Neural cell (in vitro differentiated cells): ENCODE results near the gene GADL1. TPM values are rescaled to one million over a fixed set of nuclear protein-coding genes. Genes with fewer than 3 reads are reported as not detected.

Experiments
- H2AFZ ChIP-seq: fragments of 200-600, 300-800 bp; sonication (generic), shearing (Covaris generic); 2 replicates; pipeline ENCODE4 v1.6.0; 2014; ENCODE audit warnings: low read depth, mild to moderate bottlenecking, antibody characterized with exemption, low read length, moderate library complexity
- H3F3A ChIP-seq: fragments of 200-600 bp; shearing (Covaris generic); 2 replicates; pipeline ENCODE4 v1.6.1; 2016; ENCODE audit warnings: mild to moderate bottlenecking, moderate library complexity, mixed read lengths, antibody characterized with exemption, low read length; ENCODE audit not compliant: insufficient read depth, poor library complexity, severe bottlenecking
- H3K27ac ChIP-seq: fragments of 200-600, 300-800 bp; sonication (generic), shearing (Covaris generic); 2 replicates; pipeline ENCODE4 v1.5.1; 2014; ENCODE audit warnings: mild to moderate bottlenecking, low read length, moderate library complexity
- H3K27me3 ChIP-seq: fragments of 300-800, 200-600 bp; sonication (generic), shearing (Covaris generic); 2 replicates; pipeline ENCODE4 v1.6.0; 2014; ENCODE audit warnings: mild to moderate bottlenecking, low read depth, low read length, moderate library complexity; ENCODE audit not compliant: insufficient read depth
- H3K36me3 ChIP-seq: fragments of 300-800, 200-600 bp; sonication (generic), shearing (Covaris generic); 2 replicates; pipeline ENCODE4 v1.5.1; 2014; ENCODE audit warnings: mild to moderate bottlenecking, antibody characterized with exemption, low read length, moderate library complexity; ENCODE audit not compliant: insufficient read depth
- H3K4me2 ChIP-seq: fragments of 300-800, 200-600 bp; sonication (generic), shearing (Covaris generic); 2 replicates; pipeline ENCODE4 v1.6.0; 2014; ENCODE audit warnings: mild to moderate bottlenecking, low read length
- H3K4me3 ChIP-seq: fragments of 300-800, 200-600 bp; sonication (generic), shearing (Covaris generic); 2 replicates; pipeline ENCODE4 v1.5.1; 2014; ENCODE audit warnings: mild to moderate bottlenecking, low read length, moderate library complexity
- H3K79me2 ChIP-seq: fragments of 200-600 bp; shearing (Covaris generic); replicated peaks from 2 replicates; pipeline ENCODE4 v1.6.0; 2014; ENCODE audit warnings: mild to moderate bottlenecking, low read length, moderate library complexity; ENCODE audit not compliant: insufficient read depth
- H3K9ac ChIP-seq: fragments of 300-800, 200-600 bp; sonication (generic), shearing (Covaris generic); 2 replicates; pipeline ENCODE4 v1.6.1; 2016; ENCODE audit warnings: mild to moderate bottlenecking, low read length, mixed read lengths
- H3K9me2 ChIP-seq: fragments of 200-600 bp; shearing (Covaris generic); 2 replicates; pipeline ENCODE4 v1.6.1; 2016; ENCODE audit warnings: mild to moderate bottlenecking, low read length, mixed read lengths; ENCODE audit not compliant: insufficient read depth
- H3K9me3 ChIP-seq: fragments of 200-600, 300-800 bp; sonication (generic), shearing (Covaris generic); 2 replicates; pipeline ENCODE4 v1.6.1; 2016; ENCODE audit warnings: mild to moderate bottlenecking, mixed run types, low read length, moderate library complexity, mixed read lengths
- H4K20me1 ChIP-seq: fragments of 200-600 bp; shearing (Covaris generic); 2 replicates; pipeline ENCODE4 v1.6.1; 2016; ENCODE audit warnings: mild to moderate bottlenecking, mixed run types; ENCODE audit not compliant: insufficient read depth
- CTCF ChIP-seq: fragments of 450-650 bp; IDR thresholded peaks from 2 replicates; pipeline ENCODE4 v1.5.1; 2014; ENCODE audit warnings: antibody characterized with exemption, mild to moderate bottlenecking, moderate library complexity; ENCODE audit not compliant: poor library complexity, severe bottlenecking
- EP300 ChIP-seq: fragments of 450-650 bp; conservative IDR thresholded peaks from 2 replicates; pipeline ENCODE4 v1.6.1; 2014; ENCODE audit warnings: antibody characterized with exemption, mild to moderate bottlenecking, moderate library complexity; ENCODE audit not compliant: poor library complexity, severe bottlenecking
- EZH2 ChIP-seq: fragments of 200-600, 300-800 bp; shearing (Covaris generic), sonication (generic); IDR thresholded peaks from 2 replicates; pipeline ENCODE4 v1.6.1; 2014; ENCODE audit warnings: antibody characterized with exemption, low read length, borderline replicate concordance, mild to moderate bottlenecking; ENCODE audit not compliant: insufficient read depth, poor library complexity, severe bottlenecking
- POLR2AphosphoS5 ChIP-seq: IDR thresholded peaks from 2 replicates; pipeline ENCODE4 v1.6.1; 2012
- RAD21 ChIP-seq: fragments of 450-650 bp; conservative IDR thresholded peaks from 2 replicates; pipeline ENCODE4 v1.6.1; 2014; ENCODE audit warnings: antibody characterized with exemption, mild to moderate bottlenecking, moderate library complexity
- REST ChIP-seq: IDR thresholded peaks from 2 replicates; pipeline ENCODE4 v1.6.1; 2012; ENCODE audit warnings: borderline replicate concordance
- SMC3 ChIP-seq: fragments of 450-650 bp; conservative IDR thresholded peaks from 2 replicates; pipeline ENCODE4 v1.6.1; 2014; ENCODE audit warnings: antibody characterized with exemption, mild to moderate bottlenecking, moderate library complexity; ENCODE audit not compliant: poor library complexity
- TAF1 ChIP-seq: IDR thresholded peaks from 2 replicates; pipeline ENCODE4 v1.6.1; 2012; ENCODE audit warnings: low read depth
- polyA plus RNA-seq: library from polyadenylated mRNA; depleted of rRNA; stranded (reverse); fragments of >200 nt; gene quantifications from 2 replicates; pipeline ENCODE4 v1.2.3, GENCODE V29; 2014

The GADL1 gene
- polyA plus RNA-seq, 1 donor from 2014 or later, result not detected

DNA sequence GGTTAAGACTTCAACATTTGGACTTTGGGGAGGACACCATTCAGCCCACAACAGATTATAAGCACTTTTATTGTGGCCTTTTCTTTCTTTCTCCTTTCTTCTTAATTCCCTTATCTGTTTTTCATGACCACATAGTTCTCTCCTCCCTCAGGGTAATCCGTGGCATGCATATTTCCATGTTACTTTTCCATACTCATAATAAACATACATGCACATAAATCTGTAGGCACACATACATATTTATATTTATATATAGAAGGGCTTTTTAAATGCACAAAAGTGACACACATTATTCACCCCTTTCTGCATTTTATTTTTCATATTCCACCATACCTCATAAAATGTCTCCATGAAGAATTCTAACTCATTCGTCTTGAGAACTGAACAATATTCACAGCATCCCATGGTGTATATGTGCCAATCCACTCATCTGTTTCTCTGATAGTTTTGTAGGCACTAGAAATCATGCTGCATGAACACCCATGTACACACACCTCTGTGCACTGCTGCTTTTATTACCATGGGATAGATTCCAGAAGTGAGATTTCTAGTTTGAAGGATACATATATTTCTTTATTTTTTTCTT lies 38.1 kb upstream of the GADL1 start:
- H3K27ac ChIP-seq, result no peak overlapping the region
- no peaks in the 10 kb centered on the region for H3K36me3 ChIP-seq
- H3K9me3 ChIP-seq, result no peaks in the 10 kb centered on the region
- no peaks in the 10 kb centered on the region for H4K20me1 ChIP-seq
- H3K9me2 ChIP-seq, result no peaks in the 10 kb centered on the region
- H3K9ac ChIP-seq, result no peak overlapping the region
- H3F3A ChIP-seq, result no peaks in the 10 kb centered on the region
- H3K4me2 ChIP-seq, result no peak overlapping the region
- TF ChIP-seq REST (no peak), EP300 (no peak), SMC3 (no peak), EZH2 (no peak), TAF1 (no peak), CTCF (no peak)
- no peak overlapping the region for H2AFZ ChIP-seq
- H3K27me3 ChIP-seq, result no peaks in the 10 kb centered on the region
- no peaks in the 10 kb centered on the region for H3K79me2 ChIP-seq
- no peak overlapping the region for H3K4me3 ChIP-seq

DNA sequence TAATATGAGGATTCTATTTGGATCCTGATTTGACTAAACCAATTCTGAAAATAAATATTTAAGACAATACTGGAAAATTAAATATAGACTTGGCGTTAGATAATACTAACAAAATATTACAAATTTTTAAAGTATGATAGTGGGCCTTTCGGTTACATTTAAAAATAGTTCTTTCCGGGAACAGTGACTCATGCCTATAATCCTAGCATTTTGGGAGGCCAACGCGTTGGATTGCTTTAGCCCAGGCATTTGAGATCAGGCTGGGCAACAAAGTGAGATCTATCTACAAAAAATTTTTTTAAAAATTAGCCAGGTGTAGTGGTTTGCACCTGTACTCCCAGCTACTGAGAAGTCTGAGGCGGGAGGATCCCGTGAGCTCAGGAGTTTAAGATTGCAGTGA lies 30.3 kb upstream of the GADL1 start:
- no peaks in the 10 kb centered on the region for H3K79me2 ChIP-seq
- H3K9me3 ChIP-seq, result no peaks in the 10 kb centered on the region
- H3K36me3 ChIP-seq, result no peaks in the 10 kb centered on the region
- no peaks in the 10 kb centered on the region for H4K20me1 ChIP-seq
- no peak overlapping the region for H2AFZ ChIP-seq
- TF ChIP-seq RAD21, result no peak
- TF ChIP-seq POLR2AphosphoS5, result no peak
- TF ChIP-seq CTCF, result no peak
- H3K9me2 ChIP-seq, result no peaks in the 10 kb centered on the region
- no peak overlapping the region for H3K9ac ChIP-seq
- no peak overlapping the region for H3K4me2 ChIP-seq
- no peak overlapping the region for H3K27ac ChIP-seq
- H3K4me3 ChIP-seq, result no peak overlapping the region
- no peaks in the 10 kb centered on the region for H3K27me3 ChIP-seq
- H3F3A ChIP-seq, result no peaks in the 10 kb centered on the region
